ENCODE data around the gene CDCA5.

DNA sequence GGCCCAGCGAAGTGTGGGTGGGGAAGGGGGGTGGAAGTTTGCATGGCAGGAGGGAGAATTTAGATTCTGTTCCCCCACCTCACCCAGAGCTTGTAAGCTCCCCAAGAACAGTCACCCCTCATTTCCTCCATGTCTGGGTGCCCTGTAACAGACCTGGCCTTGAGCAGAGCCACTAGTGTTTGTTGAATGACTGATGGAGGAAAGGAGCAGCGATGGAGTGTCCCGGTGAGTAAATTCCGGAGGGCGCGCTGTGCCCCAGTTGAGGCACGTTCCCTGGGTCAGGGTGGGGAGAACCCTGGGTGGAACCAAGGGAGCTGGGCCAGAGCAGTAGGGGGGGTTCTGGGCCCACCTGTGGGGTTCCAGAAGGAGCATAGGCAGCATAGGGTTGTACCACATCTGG is 26.3 kb downstream of the CDCA5 start:
- TF ChIP-seq, protein P1, sequence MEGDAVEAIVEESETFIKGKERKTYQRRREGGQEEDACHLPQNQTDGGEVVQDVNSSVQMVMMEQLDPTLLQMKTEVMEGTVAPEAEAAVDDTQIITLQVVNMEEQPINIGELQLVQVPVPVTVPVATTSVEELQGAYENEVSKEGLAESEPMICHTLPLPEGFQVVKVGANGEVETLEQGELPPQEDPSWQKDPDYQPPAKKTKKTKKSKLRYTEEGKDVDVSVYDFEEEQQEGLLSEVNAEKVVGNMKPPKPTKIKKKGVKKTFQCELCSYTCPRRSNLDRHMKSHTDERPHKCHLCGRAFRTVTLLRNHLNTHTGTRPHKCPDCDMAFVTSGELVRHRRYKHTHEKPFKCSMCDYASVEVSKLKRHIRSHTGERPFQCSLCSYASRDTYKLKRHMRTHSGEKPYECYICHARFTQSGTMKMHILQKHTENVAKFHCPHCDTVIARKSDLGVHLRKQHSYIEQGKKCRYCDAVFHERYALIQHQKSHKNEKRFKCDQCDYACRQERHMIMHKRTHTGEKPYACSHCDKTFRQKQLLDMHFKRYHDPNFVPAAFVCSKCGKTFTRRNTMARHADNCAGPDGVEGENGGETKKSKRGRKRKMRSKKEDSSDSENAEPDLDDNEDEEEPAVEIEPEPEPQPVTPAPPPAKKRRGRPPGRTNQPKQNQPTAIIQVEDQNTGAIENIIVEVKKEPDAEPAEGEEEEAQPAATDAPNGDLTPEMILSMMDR (conservative IDR thresholded peaks at IDR 0.05; ENCODE audit: low read depth, low read length), result no peak
- TF ChIP-seq FOS (IDR thresholded peaks at IDR 0.05; ENCODE audit: low read depth, low read length), result no peak
- TF ChIP-seq, protein P2, sequence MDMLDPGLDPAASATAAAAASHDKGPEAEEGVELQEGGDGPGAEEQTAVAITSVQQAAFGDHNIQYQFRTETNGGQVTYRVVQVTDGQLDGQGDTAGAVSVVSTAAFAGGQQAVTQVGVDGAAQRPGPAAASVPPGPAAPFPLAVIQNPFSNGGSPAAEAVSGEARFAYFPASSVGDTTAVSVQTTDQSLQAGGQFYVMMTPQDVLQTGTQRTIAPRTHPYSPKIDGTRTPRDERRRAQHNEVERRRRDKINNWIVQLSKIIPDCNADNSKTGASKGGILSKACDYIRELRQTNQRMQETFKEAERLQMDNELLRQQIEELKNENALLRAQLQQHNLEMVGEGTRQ (IDR thresholded peaks at IDR 0.05; ENCODE audit: low read depth, low read length), result no peak
